ENCODE measurements around the gene PIP5K1B.

The PIP5K1B gene

GRCh38 chr9:68927165-68927564, 222.1 kb downstream of the PIP5K1B start:
- DNase-seq = no peak

DNA sequence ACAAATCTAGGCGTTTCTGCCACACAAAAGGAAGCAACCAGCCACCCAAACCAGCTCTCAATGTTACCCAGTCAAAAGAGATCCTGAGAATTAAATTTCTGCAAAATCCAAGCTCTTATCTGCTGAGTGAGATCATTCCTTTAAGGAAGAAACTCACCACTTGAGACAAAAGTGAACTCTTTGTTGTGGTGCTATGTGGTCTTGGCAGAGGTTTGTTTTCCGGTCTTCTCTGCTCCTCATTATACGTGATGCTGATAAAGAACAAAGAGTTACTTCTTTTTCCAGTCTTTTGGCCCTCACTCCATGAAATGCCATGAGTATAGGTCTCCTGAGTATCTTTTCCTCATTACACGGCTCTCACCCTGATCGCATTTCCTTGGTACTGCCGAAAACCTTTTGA, 226.8 kb downstream of the PIP5K1B start:
- no peak for DNase-seq

DNA sequence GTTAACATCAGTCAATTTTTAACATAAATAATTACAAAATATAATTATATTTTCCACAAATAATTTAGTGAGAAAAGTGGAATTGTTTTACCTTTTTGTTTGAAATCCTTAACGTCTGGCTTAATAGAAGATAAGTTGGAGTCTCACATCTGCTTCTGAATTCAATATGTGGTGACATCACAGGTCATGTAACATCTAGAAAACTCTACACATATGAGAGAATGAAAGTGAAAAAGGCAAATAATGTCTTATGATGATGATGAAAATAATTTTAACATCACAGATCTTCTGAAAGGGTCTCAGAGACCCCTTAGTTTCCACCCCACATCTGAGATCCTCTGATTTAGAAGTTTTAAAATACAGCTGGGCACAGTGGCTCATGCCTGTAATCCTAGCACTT, 227.4 kb downstream of the PIP5K1B start:
- DNase-seq = no peak

GRCh38 chr9:68933434-68934328, 228.6 kb downstream of the PIP5K1B start:
- DNase-seq = no peak

GRCh38 chr9:68934329-68934644, 229.2 kb downstream of the PIP5K1B start:
- DNase-seq = no peak

- no peak for DNase-seq
These were observed 235.5 kb downstream of the PIP5K1B start for GRCh38 chr9:68940573-68940972.

DNA sequence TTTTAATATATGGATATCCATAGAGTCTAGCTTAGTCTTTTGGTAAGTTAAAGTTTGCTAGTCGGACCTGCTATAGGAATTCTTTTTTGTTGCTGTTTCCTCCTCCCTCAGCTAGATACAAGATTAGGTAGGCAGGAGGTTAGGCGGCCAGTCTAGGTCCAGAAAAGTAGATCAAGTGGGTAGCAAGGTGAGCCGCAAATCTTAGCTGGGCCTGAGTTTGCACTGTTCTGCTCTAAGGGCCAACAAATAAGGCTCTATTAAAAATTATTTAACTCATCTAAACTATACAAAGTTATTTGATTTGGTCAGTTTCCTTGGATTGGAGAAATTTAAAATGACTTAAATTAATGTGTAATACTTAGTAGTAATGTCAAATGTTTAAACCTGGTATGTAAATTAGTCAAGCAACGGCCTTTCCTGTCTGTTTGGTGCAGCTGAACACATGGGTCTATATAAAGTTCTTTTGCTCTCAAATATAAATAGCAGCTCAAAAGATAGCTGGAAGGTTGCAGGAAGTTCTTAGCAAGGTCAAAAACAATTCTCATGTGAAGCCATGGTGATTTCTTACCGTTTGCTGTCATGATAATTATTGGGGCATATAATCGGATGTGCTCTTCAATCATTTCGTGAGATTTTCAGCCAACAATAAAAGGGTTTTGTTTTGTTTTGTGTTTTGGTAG, 236.9 kb downstream of the PIP5K1B start:
- no peak for DNase-seq

GRCh38 chr9:68942790-68943189, 237.8 kb downstream of the PIP5K1B start:
- DNase-seq = no peak

DNA sequence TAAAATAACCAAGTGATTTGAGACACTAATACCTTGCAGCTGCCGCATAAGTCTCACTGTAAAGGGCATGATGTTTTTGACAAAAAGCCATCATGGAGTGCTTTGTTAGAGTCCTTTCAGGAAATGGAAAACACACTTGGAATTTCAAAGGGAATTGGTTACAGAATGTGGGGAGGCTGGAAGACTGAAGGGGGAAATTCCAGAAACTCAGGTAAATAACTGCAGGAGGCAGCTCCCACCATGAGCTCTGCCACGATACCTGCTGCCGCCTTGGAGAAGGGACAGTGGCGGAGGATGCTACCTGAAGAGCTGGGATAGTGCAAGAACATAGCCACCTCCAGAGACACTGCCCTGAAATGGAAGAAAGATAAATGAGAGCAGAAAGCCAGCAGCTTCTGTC, 242.0 kb downstream of the PIP5K1B start:
- DNase-seq = peak; percentile 71

- no peak for DNase-seq
These were observed 243.0 kb downstream of the PIP5K1B start for GRCh38 chr9:68947842-68948569.

- DNase-seq = no peak
These were observed 244.4 kb downstream of the PIP5K1B start for GRCh38 chr9:68949271-68950000.

GRCh38 chr9:68950188-68950587, 245.1 kb downstream of the PIP5K1B start:
- no peak for DNase-seq

DNA sequence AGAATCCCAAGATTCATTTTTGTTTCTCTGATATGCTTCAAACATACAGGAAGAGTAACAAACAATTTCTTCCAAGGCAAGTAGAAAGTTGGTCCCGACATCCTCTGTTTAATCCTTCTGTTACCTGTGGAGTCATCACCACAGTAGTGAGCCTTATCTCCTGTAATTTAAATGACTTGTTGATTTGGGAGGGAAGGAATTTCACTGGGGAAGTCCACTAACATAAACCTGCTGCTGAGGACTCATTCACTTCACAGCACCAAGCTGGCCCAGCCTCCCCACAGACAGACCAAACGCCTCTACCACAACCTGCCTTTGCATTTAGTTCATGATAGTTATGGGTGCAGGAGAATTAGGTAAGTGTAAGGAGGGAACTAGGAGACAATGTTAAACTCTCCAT, 245.6 kb downstream of the PIP5K1B start:
- DNase-seq = no peak

- no peak for DNase-seq
These were observed 247.0 kb downstream of the PIP5K1B start for GRCh38 chr9:68951879-68952659.

DNA sequence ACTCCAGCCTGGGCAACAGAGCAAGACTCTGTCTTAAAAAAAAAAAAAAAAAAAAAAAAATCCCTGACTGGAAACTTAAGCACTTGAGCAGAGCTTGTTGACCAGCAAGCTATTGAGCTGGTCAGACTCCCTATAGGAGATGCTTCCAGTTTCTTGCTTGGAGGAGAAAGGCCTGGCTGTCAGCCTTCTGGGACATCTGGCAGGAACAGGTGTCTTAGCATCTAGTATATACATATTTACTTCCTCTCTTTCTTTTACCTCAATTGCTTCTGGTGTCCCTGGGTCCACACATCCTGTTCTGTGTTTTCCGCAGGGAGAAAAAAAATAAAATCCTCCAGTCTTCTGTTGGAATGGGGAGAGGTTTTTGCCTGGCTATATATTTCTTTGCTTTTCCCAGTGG, 248.7 kb downstream of the PIP5K1B start:
- peak; percentile 34 for DNase-seq

GRCh38 chr9:68955330-68955729, 250.3 kb downstream of the PIP5K1B start:
- DNase-seq = no peak

GRCh38 chr9:68957479-68957878, 252.4 kb downstream of the PIP5K1B start:
- no peak for DNase-seq

DNA sequence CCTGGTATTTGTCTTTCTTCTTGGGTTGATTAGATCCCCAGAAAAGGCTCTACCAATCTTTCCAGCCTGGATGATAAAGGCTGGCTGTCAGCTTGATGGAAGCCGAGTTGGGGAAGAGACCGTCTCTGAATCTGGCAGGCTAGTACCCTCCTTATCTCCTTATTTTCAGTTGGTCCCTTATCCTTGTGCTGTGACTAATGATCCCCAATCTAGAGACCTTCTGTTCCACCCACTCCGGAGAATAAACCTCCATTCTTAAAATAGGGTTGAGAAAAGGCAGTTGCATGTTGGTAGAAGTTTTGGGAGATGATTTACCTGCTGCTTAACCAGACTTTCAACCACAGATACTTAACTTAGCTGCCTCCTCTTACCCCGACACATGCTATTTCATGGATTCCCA, 256.5 kb downstream of the PIP5K1B start:
- no peak for DNase-seq

GRCh38 chr9:68963416-68963815, 258.4 kb downstream of the PIP5K1B start:
- no peak for DNase-seq

GRCh38 chr9:68964102-68964541, 259.1 kb downstream of the PIP5K1B start:
- peak; percentile 34 for DNase-seq

GRCh38 chr9:68964765-68965164, 259.7 kb downstream of the PIP5K1B start:
- DNase-seq = peak; percentile 28

GRCh38 chr9:68966496-68966944, 261.5 kb downstream of the PIP5K1B start:
- no peak for DNase-seq
